SK-N-SH treated with all-trans-retinoic acid at 6 μM for 48 hours (cell line): ENCODE measurements around the gene ZFAND3.

Experiments
- ATAC-seq: fragments of 200-7000 bp; cut with Tn5 transposase; 3 replicates; pipeline ENCODE4 v1.9.1; 2020; ENCODE audit warnings: mild to moderate bottlenecking, moderate library complexity
- ARNTL ChIP-seq: fragments of 450-650 bp; formaldehyde crosslinking; IDR thresholded peaks from 2 replicates; pipeline ENCODE4 v1.5.0; 2020; ENCODE audit warnings: low read depth, mild to moderate bottlenecking, moderate library complexity, borderline replicate concordance
- BACH2 ChIP-seq: fragments of 250-450 bp; sonication (Bioruptor Pico); IDR thresholded peaks from 2 replicates; pipeline ENCODE4 v1.9.0; 2021; ENCODE audit warnings: mild to moderate bottlenecking, borderline replicate concordance
- CREB5 ChIP-seq: fragments of 250-450 bp; sonication (Bioruptor Pico); IDR thresholded peaks from 2 replicates; pipeline ENCODE4 v1.5.1; 2020; ENCODE audit warnings: low read depth, mild to moderate bottlenecking, moderate library complexity
- CSDC2 ChIP-seq: fragments of 250-450 bp; sonication (Bioruptor Pico); IDR thresholded peaks from 2 replicates; pipeline ENCODE4 v1.5.0; 2020; ENCODE audit warnings: mild to moderate bottlenecking, moderate library complexity
- ESRRG ChIP-seq: fragments of 250-450 bp; sonication (Bioruptor Pico); IDR thresholded peaks from 2 replicates; pipeline ENCODE4 v1.6.1; 2021; ENCODE audit warnings: mild to moderate bottlenecking
- GLIS3 ChIP-seq: fragments of 250-450 bp; sonication (Bioruptor Pico); IDR thresholded peaks from 2 replicates; pipeline ENCODE4 v1.5.0; 2020; ENCODE audit warnings: mild to moderate bottlenecking, moderate library complexity
- PATZ1 ChIP-seq: fragments of 250-450 bp; sonication (Bioruptor Pico); IDR thresholded peaks from 2 replicates; pipeline ENCODE4 v1.8.0; 2020; ENCODE audit warnings: mild to moderate bottlenecking, moderate library complexity, borderline replicate concordance
- POU6F1 ChIP-seq: fragments of 250-450 bp; sonication (Bioruptor Pico); IDR thresholded peaks from 2 replicates; pipeline ENCODE4 v1.8.0; 2021; ENCODE audit warnings: low read depth, mild to moderate bottlenecking, moderate library complexity, borderline replicate concordance
- PPARA ChIP-seq: fragments of 250-450 bp; sonication (Bioruptor Pico); IDR thresholded peaks from 2 replicates; pipeline ENCODE4 v1.5.0; 2020; ENCODE audit warnings: mild to moderate bottlenecking, borderline replicate concordance
- RARB ChIP-seq: fragments of 250-450 bp; sonication (Bioruptor Pico); IDR thresholded peaks from 2 replicates; pipeline ENCODE4 v1.8.0; 2021; ENCODE audit warnings: mild to moderate bottlenecking, moderate library complexity
- SNAI2 ChIP-seq: fragments of 250-450 bp; sonication (Bioruptor Pico); IDR thresholded peaks from 2 replicates; pipeline ENCODE4 v1.5.0; 2020; ENCODE audit warnings: mild to moderate bottlenecking, moderate library complexity
- TOX ChIP-seq: fragments of 250-450 bp; sonication (Bioruptor Pico); IDR thresholded peaks from 2 replicates; pipeline ENCODE4 v1.8.0; 2021; ENCODE audit warnings: mild to moderate bottlenecking, moderate library complexity, borderline replicate concordance
- ZC3H10 ChIP-seq: fragments of 250-450 bp; sonication (Bioruptor Pico); IDR thresholded peaks from 2 replicates; pipeline ENCODE4 v1.5.1; 2021; ENCODE audit warnings: mild to moderate bottlenecking, moderate library complexity
- ZFP3 ChIP-seq: fragments of 250-450 bp; sonication (Bioruptor Pico); IDR thresholded peaks from 2 replicates; pipeline ENCODE4 v1.5.0; 2020; ENCODE audit warnings: mild to moderate bottlenecking, moderate library complexity
- ZFP30 ChIP-seq: fragments of 450-650 bp; formaldehyde crosslinking; IDR thresholded peaks from 2 replicates; pipeline ENCODE4 v1.5.0; 2022; ENCODE audit warnings: mild to moderate bottlenecking, moderate library complexity
- ZNF565 ChIP-seq: fragments of 450-650 bp; formaldehyde crosslinking; conservative IDR thresholded peaks from 2 replicates; pipeline ENCODE4 v1.5.0; 2020; ENCODE audit warnings: low read depth, mild to moderate bottlenecking, moderate library complexity
- ZNF70 ChIP-seq: fragments of 450-650 bp; formaldehyde crosslinking; IDR thresholded peaks from 2 replicates; pipeline ENCODE4 v1.5.0; 2020; ENCODE audit warnings: mild to moderate bottlenecking, moderate library complexity
- ZNF8 ChIP-seq: fragments of 450-650 bp; formaldehyde crosslinking; IDR thresholded peaks from 2 replicates; pipeline ENCODE4 v1.5.0; 2020; ENCODE audit warnings: mild to moderate bottlenecking, moderate library complexity

Gene ZFAND3

GRCh38 chr6:38182426-38182825 lies 362.9 kb downstream of the ZFAND3 start:
- no peak for TF ChIP-seq CREB5 (CRISPR knock-in tag)
- no peak for TF ChIP-seq ZNF565 (CRISPR knock-in tag)
- TF ChIP-seq BACH2 (CRISPR knock-in tag), result no peak
- no peak for TF ChIP-seq POU6F1 (CRISPR knock-in tag)
- ATAC-seq, result no peak

GRCh38 chr6:38183856-38184584 lies 364.5 kb downstream of the ZFAND3 start:
- TF ChIP-seq GLIS3 (CRISPR knock-in tag), result no peak
- no peak for TF ChIP-seq PPARA (CRISPR knock-in tag)
- TF ChIP-seq CSDC2 (CRISPR knock-in tag), result no peak
- no peak for TF ChIP-seq CREB5 (CRISPR knock-in tag)
- TF ChIP-seq ESRRG, result no peak
- no peak for TF ChIP-seq BACH2 (CRISPR knock-in tag)
- TF ChIP-seq TOX (CRISPR knock-in tag), result no peak

GRCh38 chr6:38184585-38185080 lies 365.1 kb downstream of the ZFAND3 start:
- peak; percentile 22; the same call in 1 of the 3 replicates for ATAC-seq
- no peak for TF ChIP-seq ZFP30
- no peak for TF ChIP-seq ESRRG
- no peak for TF ChIP-seq ZNF70
- TF ChIP-seq RARB (CRISPR knock-in tag), result no peak
- no peak for TF ChIP-seq BACH2 (CRISPR knock-in tag)
- no peak for TF ChIP-seq ZC3H10
- TF ChIP-seq SNAI2, result no peak
- TF ChIP-seq ZNF565 (CRISPR knock-in tag), result no peak
- TF ChIP-seq PATZ1 (CRISPR knock-in tag), result no peak
- TF ChIP-seq ZFP3 (CRISPR knock-in tag), result no peak
- TF ChIP-seq, all 23 proteins: peak for 0

More at GRCh38 chr6:38183856-38184584, 364.5 kb downstream of the ZFAND3 start:
- no peak for ATAC-seq

GRCh38 chr6:38185244-38185643 lies 365.7 kb downstream of the ZFAND3 start:
- TF ChIP-seq POU6F1 (CRISPR knock-in tag) (no peak), SNAI2 (no peak), CSDC2 (CRISPR knock-in tag) (no peak), BACH2 (CRISPR knock-in tag) (no peak), ZNF8 (no peak), ZNF565 (CRISPR knock-in tag) (no peak), TOX (CRISPR knock-in tag) (no peak), ESRRG (no peak), ARNTL (CRISPR knock-in tag) (no peak), CREB5 (CRISPR knock-in tag) (no peak), ZFP30 (no peak), GLIS3 (CRISPR knock-in tag) (no peak)
- ATAC-seq, result no peak
